IMR-90 (cell line): Measurements from ENCODE around the gene POFUT1.

Source experiments
- BHLHE40 ChIP-seq: fragments of 150-350 bp; IDR thresholded peaks from 2 replicates; pipeline ENCODE4 v1.6.1; 2016; ENCODE audit warnings: mild to moderate bottlenecking, low read depth, low read length
- CEBPB ChIP-seq: IDR thresholded peaks from 2 replicates; pipeline ENCODE4 v1.6.1; 2012; ENCODE audit warnings: low read depth, low read length, improper control_type of control experiment
- CHD1 ChIP-seq: IDR thresholded peaks from 2 replicates; pipeline ENCODE4 v1.6.1; 2012; ENCODE audit warnings: low read depth, low read length, improper control_type of control experiment
- CTCF ChIP-seq: conservative IDR thresholded peaks from 2 replicates; pipeline ENCODE4 v1.5.1; 2012; ENCODE audit warnings: mild to moderate bottlenecking, low read depth, low read length, improper control_type of control experiment
- MAZ ChIP-seq: IDR thresholded peaks from 2 replicates; pipeline ENCODE4 v1.6.1; 2012; ENCODE audit warnings: low read depth, mild to moderate bottlenecking, low read length, improper control_type of control experiment, moderate library complexity, borderline replicate concordance
- MXI1 ChIP-seq: IDR thresholded peaks from 2 replicates; pipeline ENCODE4 v1.6.1; 2012; ENCODE audit warnings: low read depth, mild to moderate bottlenecking, low read length, moderate library complexity, borderline replicate concordance
- POLR2A ChIP-seq: IDR thresholded peaks from 2 replicates; pipeline ENCODE4 v1.6.1; 2012; ENCODE audit warnings: mild to moderate bottlenecking, low read depth, low read length
- RAD21 ChIP-seq: IDR thresholded peaks from 2 replicates; pipeline ENCODE4 v1.6.1; 2012; ENCODE audit warnings: low read length, improper control_type of control experiment
- RCOR1 ChIP-seq: IDR thresholded peaks from 2 replicates; pipeline ENCODE4 v1.6.1; 2012; ENCODE audit warnings: mild to moderate bottlenecking, low read length, improper control_type of control experiment; ENCODE audit not compliant: insufficient replicate concordance
- RFX5 ChIP-seq: IDR thresholded peaks from 2 replicates; pipeline ENCODE4 v1.8.0; 2012; ENCODE audit warnings: low read depth, mild to moderate bottlenecking, low read length, moderate library complexity
- SMC3 ChIP-seq: fragments of 150-350 bp; IDR thresholded peaks from 2 replicates; pipeline ENCODE4 v1.6.1; 2016; ENCODE audit warnings: low read depth, mild to moderate bottlenecking, antibody characterized with exemption, low read length, moderate library complexity
- USF2 ChIP-seq: fragments of 150-350 bp; IDR thresholded peaks from 2 replicates; pipeline ENCODE4 v1.6.1; 2017; ENCODE audit warnings: mild to moderate bottlenecking, antibody characterized with exemption, low read length, low read depth

- no peak for TF ChIP-seq POLR2A
- no peak for TF ChIP-seq CTCF
- no peak for TF ChIP-seq MAZ
- TF ChIP-seq CHD1 = no peak
- no peak for TF ChIP-seq BHLHE40
- TF ChIP-seq SMC3 = no peak
- no peak for TF ChIP-seq RAD21
- no peak for TF ChIP-seq USF2
- TF ChIP-seq MXI1 = no peak
- no peak for TF ChIP-seq RFX5
- TF ChIP-seq RCOR1 = no peak
- no peak for TF ChIP-seq CEBPB
Measured at GRCh38 chr20:32232326-32232886, 24.7 kb downstream of the POFUT1 start.
